Thyroid gland (tissue), 4 donors: Measurements from ENCODE around the gene IQGAP2.
"Not testable (repeated sequence)": the region's sequence is repeated elsewhere in the genome, so short reads cannot be mapped to it uniquely, and the experiment has no call there.

Experiments used
- CTCF ChIP-seq, 6 experiments: fragments of 200-600 bp in 3 of 6; fragments of 450-650 bp in 3 of 6; sonication (generic) in 3 of 6; IDR thresholded peaks; one replicate each; pipeline ENCODE4 v1.5.1; 2016 to 2019; ENCODE audit warnings: antibody characterized with exemption in 6 of 6, mild to moderate bottlenecking in 2 of 6, inconsistent platforms in 1 of 6, moderate library complexity in 1 of 6
- POLR2A ChIP-seq, 2 donors: fragments of 450-650 bp; IDR thresholded peaks; one replicate each; pipeline ENCODE4 v1.6.1; 2017; ENCODE audit warnings: antibody characterized with exemption in 2 of 2, mild to moderate bottlenecking in 2 of 2, moderate library complexity in 1 of 2

- not testable (repeated sequence) for TF ChIP-seq CTCF, POLR2A (IDR thresholded peaks at IDR 0.05)
Measured at GRCh38 chr5:76428550-76428949, 25.5 kb downstream of the IQGAP2 start.
